T1000 (cell line): Measurements from ENCODE around the gene ZFR.
"Not testable (repeated sequence)": the region's sequence is repeated elsewhere in the genome, so short reads cannot be mapped to it uniquely, and the experiment has no call there.

Experiments
- DNase-seq: peaks from one replicate; lab custom pipeline; 2025; ENCODE audit warnings: mixed read lengths; lab: John Stamatoyannopoulos, UW

The ZFR gene

GRCh38 chr5:32319926-32320543 is 124.5 kb downstream of the ZFR start:
- DNase-seq, result no peak

GRCh38 chr5:32319392-32319791 is 125.1 kb downstream of the ZFR start:
- no peak for DNase-seq

- DNase-seq, result no peak
These were observed 127.5 kb downstream of the ZFR start for GRCh38 chr5:32317041-32317440.

- DNase-seq, result no peak
These were observed 129.1 kb downstream of the ZFR start for GRCh38 chr5:32315221-32316014.

- DNase-seq, result no peak
These were observed 129.9 kb downstream of the ZFR start for GRCh38 chr5:32314658-32315057.

GRCh38 chr5:32314152-32314488 is 130.4 kb downstream of the ZFR start:
- DNase-seq, result not testable (repeated sequence)

- DNase-seq, result peak; percentile 100
These were observed 131.8 kb downstream of the ZFR start, which contains the start of gene MTMR12 for GRCh38 chr5:32312595-32313332. MTMR12 (minus strand) TSS chr5:32312939; CDS start chr5:32312838, 101 bp downstream.

- DNase-seq, result peak; percentile 69
These were observed 132.3 kb downstream of the ZFR start for GRCh38 chr5:32312197-32312594.

- no peak for DNase-seq
These were observed 132.9 kb downstream of the ZFR start for GRCh38 chr5:32311404-32312196.

- no peak for DNase-seq
These were observed 134.8 kb downstream of the ZFR start for GRCh38 chr5:32309761-32310160.

GRCh38 chr5:32308946-32309345 is 135.6 kb downstream of the ZFR start:
- no peak for DNase-seq

- no peak for DNase-seq
These were observed 136.8 kb downstream of the ZFR start for GRCh38 chr5:32307769-32308194.

- no peak for DNase-seq
These were observed 139.9 kb downstream of the ZFR start for GRCh38 chr5:32304622-32305021.
